ENCODE results near the gene MSL1. TPM values are rescaled to one million over a fixed set of nuclear protein-coding genes. Genes with fewer than 3 reads are reported as not detected.
A peak's percentile ranks its signal among the peaks of the same experiment; 100 is the strongest.

MSL1 gene
- total and polyA plus RNA-seq, 12 donors = 47.8 to 143 (median 72.1) TPM

DNA sequence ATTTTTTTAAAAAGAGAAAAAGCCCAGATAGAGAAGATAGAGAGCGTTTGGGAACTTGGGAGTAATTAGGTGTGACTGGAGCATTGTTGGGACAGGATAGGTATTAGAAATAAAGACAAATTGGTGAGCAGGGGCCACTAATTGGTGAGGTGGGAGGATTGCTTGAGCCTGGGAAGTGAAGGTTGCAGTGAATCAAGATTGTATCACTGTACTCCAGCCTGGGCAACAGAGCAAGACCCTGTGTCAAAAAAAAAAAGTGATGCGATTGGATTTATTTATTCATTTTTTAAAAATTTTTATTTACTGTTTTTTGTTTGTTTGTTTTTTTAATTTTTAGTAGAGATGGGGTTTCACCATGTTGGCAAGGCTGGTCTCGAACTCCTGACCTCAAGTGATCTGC, 23.7 kb downstream of the MSL1 start:
- intact Hi-C loops (cut with DNase I) = no loop called here
- 89 to 97% (median 95%) methylated on average over 3 of the region's 3 CpGs for WGBS, 4 donors

DNA sequence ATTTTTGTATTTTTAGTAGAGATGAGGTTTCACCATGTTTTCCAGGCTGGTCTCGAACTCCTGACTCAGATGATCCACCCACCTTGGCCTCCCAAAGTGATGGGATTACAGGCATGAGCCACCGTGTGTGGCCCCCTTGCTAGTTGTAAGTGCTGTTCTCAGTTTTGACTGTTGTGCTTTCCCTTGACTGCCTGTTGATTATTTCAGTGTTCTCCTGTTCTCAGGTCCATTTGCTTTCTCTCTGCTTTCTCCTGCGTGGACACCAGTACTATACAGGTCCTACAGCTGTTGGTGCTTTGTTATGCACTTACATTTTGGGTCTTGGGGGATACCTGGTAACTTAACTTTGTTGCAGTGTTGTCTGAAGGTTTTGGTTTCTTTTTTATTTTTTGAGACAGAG, 26.8 kb downstream of the MSL1 start:
- intact Hi-C loops (cut with DNase I) = no loop called here
- Histone ChIP-seq H3K27me3 (no peaks in the 10 kb centered on the region), H3K27ac (no peak overlapping the region), H3K36me3 (replicated peaks in 1 of 2) (peaks cover 0 to 49% of the 10 kb centered on the region in 2 donors), H3K9me3 (replicated peaks in 1 of 3) (no peaks in the 10 kb centered on the region), H3K4me3 (no peak overlapping the region), H3K4me1 (replicated peaks in 1 of 2) (peaks cover 5 to 15% of the 10 kb centered on the region in 2 donors)
- TF ChIP-seq, protein P1, sequence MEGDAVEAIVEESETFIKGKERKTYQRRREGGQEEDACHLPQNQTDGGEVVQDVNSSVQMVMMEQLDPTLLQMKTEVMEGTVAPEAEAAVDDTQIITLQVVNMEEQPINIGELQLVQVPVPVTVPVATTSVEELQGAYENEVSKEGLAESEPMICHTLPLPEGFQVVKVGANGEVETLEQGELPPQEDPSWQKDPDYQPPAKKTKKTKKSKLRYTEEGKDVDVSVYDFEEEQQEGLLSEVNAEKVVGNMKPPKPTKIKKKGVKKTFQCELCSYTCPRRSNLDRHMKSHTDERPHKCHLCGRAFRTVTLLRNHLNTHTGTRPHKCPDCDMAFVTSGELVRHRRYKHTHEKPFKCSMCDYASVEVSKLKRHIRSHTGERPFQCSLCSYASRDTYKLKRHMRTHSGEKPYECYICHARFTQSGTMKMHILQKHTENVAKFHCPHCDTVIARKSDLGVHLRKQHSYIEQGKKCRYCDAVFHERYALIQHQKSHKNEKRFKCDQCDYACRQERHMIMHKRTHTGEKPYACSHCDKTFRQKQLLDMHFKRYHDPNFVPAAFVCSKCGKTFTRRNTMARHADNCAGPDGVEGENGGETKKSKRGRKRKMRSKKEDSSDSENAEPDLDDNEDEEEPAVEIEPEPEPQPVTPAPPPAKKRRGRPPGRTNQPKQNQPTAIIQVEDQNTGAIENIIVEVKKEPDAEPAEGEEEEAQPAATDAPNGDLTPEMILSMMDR (IDR thresholded peaks at IDR 0.05) = no peak
- TF ChIP-seq POLR2A (IDR thresholded peaks at IDR 0.05) = no peak
- 82 to 93% (median 89%) methylated on average over 3 of the region's 3 CpGs for WGBS, 4 donors
- DNase-seq = peak in 1 of 7 donors; percentile 39

More for the DNA sequence above, 23.7 kb downstream of the MSL1 start:
- Histone ChIP-seq H3K4me3 (no peak overlapping the region), H3K27ac (no peak overlapping the region), H3K9me3 (replicated peaks in 1 of 3) (no peaks in the 10 kb centered on the region), H3K4me1 (replicated peaks in 1 of 2) (peaks cover 5 to 14% of the 10 kb centered on the region in 2 donors), H3K36me3 (replicated peaks in 1 of 2) (peaks cover 0 to 34% of the 10 kb centered on the region in 2 donors), H3K27me3 (no peaks in the 10 kb centered on the region)
- DNase-seq = no peak
- TF ChIP-seq, protein P1 (IDR thresholded peaks at IDR 0.05) = no peak
- no peak for TF ChIP-seq POLR2A (IDR thresholded peaks at IDR 0.05)

DNA sequence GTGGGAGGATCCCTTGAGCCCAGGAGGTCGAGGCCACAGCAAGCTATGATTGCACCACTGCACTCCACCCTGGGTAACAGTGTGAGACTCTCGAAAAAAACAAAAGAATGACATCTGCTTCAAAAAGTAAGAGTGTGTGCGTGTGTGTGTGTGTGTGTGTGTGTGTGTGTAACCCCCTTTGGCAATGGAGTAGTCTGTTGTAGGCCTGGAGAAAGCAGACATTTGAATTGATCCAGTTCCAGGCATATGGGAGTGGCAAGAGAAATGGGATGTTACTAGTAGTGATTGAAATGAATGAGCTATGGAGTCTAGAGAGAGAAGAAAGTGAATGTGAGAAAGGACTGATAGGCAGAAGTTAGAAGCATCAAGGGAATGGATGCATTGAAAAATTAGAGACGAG, 28.5 kb downstream of the MSL1 start:
- Histone ChIP-seq H3K27ac (peak overlapping the region in 2 of 5 donors; percentile 8 to 15), H3K4me1 (replicated peaks in 1 of 2) (peaks cover 5 to 15% of the 10 kb centered on the region in 2 donors), H3K9me3 (replicated peaks in 1 of 3) (no peaks in the 10 kb centered on the region), H3K27me3 (no peaks in the 10 kb centered on the region), H3K4me3 (no peak overlapping the region), H3K36me3 (replicated peaks in 1 of 2) (peaks cover 0 to 66% of the 10 kb centered on the region in 2 donors)
- DNase-seq = peak in 2 of 7 donors; percentile 50 to 51
- WGBS, 4 donors = 50 to 66% (median 58%) methylated on average over 4 of the region's 4 CpGs
- no peak for TF ChIP-seq POLR2A (IDR thresholded peaks at IDR 0.05)
- TF ChIP-seq, protein P1 (IDR thresholded peaks at IDR 0.05) = no peak
- intact Hi-C loops (cut with DNase I) = no loop called here

DNA sequence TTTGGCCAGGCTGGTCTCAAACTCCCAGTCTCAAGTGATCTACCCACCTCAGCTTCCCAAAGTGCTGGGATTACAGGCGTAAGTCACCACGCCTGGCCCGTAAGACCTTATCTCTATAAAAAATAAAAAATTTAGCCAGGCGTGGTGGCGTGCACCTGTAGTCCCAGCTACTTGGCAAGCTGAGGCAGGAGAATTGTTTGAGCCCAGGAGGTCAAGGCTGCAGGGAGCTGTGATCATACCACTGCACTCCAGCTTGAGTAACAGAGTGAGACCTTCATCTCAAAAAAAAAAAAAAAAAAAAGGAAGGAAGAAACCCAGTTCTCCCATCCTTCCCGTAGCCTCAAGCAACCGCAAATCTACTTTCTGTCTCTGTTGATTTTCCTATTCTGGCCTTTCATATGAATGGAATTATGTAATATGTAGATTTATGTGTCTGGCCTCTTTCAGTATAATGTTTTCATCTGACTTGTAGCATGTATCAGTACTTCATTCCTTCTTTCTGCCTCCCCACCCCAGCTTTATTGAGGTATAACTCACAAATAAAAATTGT, 29.7 kb downstream of the MSL1 start:
- DNase-seq = peak in 6 of 7 donors; percentile 42 to 71 (median 60)
- Histone ChIP-seq H3K9me3 (replicated peaks in 1 of 3) (no peaks in the 10 kb centered on the region), H3K27ac (peak overlapping the region in 1 of 5 donors; percentile 61), H3K4me3 (no peak overlapping the region), H3K4me1 (replicated peaks in 1 of 2) (peaks cover 5 to 23% of the 10 kb centered on the region in 2 donors), H3K27me3 (no peaks in the 10 kb centered on the region), H3K36me3 (replicated peaks in 1 of 2) (peaks cover 0 to 70% of the 10 kb centered on the region in 2 donors)
- WGBS, 4 donors = 35 to 46% (median 37%) methylated on average over 7 of the region's 7 CpGs
- TF ChIP-seq POLR2A (IDR thresholded peaks at IDR 0.05) = no peak
- TF ChIP-seq, protein P1 (IDR thresholded peaks at IDR 0.05) = no peak
- intact Hi-C loops (cut with DNase I) = no loop called here
